ENCODE measurements around the gene LPCAT1. TPM values are rescaled to one million over a fixed set of nuclear protein-coding genes. Genes with fewer than 3 reads are reported as not detected.

Gene LPCAT1
- total and polyA plus RNA-seq, 2 of the 4 experiments (the other 2 are of a cell fraction) = 17.7 to 33.6 TPM

DNA sequence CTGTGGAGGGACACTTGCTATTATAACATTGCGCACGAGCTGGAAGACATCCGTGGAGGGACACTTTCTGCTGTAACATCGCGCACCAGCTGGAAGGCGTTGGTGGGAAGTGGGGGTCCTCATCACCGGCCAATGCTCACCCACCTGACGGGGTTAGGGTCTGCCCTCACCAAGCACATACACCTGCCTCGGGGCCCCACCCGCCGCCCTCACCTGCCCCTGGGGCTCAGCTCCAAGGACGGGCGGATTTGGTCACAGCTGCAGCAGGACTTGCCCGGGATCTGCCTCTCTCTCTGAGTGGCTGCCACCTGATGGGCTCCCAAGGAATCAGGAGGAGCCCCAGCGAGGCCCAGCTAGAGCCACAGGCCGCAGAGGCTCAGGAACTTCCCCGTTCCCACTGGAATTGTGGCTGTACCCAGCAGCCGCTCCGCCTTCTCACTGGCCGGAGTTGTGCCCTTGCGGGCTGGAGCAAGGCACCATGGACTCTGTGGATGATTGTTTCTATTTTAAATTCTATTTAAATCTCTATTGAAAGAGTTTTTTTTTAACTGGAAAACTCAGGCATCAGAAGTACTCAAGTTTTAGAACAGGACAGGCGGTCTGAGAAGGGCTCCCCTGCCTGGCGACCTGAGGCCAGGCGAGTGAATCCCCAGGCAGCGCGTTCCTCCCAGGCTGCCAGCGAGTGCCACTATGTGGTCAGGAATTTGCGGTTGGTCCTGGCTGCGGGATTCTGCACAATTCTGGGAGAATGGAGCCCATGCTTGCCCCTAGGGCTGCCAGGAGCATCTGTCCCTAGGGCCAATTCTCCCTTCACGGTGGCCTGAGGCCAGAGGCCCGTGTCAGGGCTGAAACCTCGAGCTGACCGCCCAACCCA lies 39.7 kb downstream of the LPCAT1 start:
- no peak overlapping the region for H3K4ac ChIP-seq (ENCODE audit: low read depth, low read length)
- no peak for TF ChIP-seq BHLHE40 (IDR thresholded peaks at IDR 0.05; ENCODE audit: low read depth, low read length)
- no peak for TF ChIP-seq SMC3 (IDR thresholded peaks at IDR 0.05; ENCODE audit: low read depth, low read length)
- no peak for TF ChIP-seq POLR2A (IDR thresholded peaks at IDR 0.05; ENCODE audit: low read depth, low read length)
- no peak for TF ChIP-seq RCOR1 (IDR thresholded peaks at IDR 0.05; ENCODE audit: insufficient replicate concordance, low read length)
- no peak for TF ChIP-seq CHD1 (IDR thresholded peaks at IDR 0.05; ENCODE audit: low read depth, low read length)
- TF ChIP-seq CEBPB (IDR thresholded peaks at IDR 0.05; ENCODE audit: low read depth, low read length) = no peak
- no peak for TF ChIP-seq MAFK (IDR thresholded peaks at IDR 0.05; ENCODE audit: low read depth, low read length)
- TF ChIP-seq RAD21 (IDR thresholded peaks at IDR 0.05; ENCODE audit: low read length) = no peak
- no peak for TF ChIP-seq MAZ (IDR thresholded peaks at IDR 0.05; ENCODE audit: borderline replicate concordance, low read depth, low read length)
- TF ChIP-seq NFE2L2 (IDR thresholded peaks at IDR 0.05; ENCODE audit: low read depth, low read length) = no peak
- TF ChIP-seq MXI1 (IDR thresholded peaks at IDR 0.05; ENCODE audit: borderline replicate concordance, low read depth, low read length) = no peak
- TF ChIP-seq RFX5 (IDR thresholded peaks at IDR 0.05; ENCODE audit: low read depth, low read length) = no peak
- TF ChIP-seq, protein P1, sequence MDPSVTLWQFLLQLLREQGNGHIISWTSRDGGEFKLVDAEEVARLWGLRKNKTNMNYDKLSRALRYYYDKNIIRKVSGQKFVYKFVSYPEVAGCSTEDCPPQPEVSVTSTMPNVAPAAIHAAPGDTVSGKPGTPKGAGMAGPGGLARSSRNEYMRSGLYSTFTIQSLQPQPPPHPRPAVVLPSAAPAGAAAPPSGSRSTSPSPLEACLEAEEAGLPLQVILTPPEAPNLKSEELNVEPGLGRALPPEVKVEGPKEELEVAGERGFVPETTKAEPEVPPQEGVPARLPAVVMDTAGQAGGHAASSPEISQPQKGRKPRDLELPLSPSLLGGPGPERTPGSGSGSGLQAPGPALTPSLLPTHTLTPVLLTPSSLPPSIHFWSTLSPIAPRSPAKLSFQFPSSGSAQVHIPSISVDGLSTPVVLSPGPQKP (IDR thresholded peaks at IDR 0.05; ENCODE audit: borderline replicate concordance, low read depth, low read length) = no peak
- TF ChIP-seq, protein P2, sequence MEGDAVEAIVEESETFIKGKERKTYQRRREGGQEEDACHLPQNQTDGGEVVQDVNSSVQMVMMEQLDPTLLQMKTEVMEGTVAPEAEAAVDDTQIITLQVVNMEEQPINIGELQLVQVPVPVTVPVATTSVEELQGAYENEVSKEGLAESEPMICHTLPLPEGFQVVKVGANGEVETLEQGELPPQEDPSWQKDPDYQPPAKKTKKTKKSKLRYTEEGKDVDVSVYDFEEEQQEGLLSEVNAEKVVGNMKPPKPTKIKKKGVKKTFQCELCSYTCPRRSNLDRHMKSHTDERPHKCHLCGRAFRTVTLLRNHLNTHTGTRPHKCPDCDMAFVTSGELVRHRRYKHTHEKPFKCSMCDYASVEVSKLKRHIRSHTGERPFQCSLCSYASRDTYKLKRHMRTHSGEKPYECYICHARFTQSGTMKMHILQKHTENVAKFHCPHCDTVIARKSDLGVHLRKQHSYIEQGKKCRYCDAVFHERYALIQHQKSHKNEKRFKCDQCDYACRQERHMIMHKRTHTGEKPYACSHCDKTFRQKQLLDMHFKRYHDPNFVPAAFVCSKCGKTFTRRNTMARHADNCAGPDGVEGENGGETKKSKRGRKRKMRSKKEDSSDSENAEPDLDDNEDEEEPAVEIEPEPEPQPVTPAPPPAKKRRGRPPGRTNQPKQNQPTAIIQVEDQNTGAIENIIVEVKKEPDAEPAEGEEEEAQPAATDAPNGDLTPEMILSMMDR (conservative IDR thresholded peaks at IDR 0.05; ENCODE audit: low read depth, low read length) = no peak
- TF ChIP-seq, protein P3, sequence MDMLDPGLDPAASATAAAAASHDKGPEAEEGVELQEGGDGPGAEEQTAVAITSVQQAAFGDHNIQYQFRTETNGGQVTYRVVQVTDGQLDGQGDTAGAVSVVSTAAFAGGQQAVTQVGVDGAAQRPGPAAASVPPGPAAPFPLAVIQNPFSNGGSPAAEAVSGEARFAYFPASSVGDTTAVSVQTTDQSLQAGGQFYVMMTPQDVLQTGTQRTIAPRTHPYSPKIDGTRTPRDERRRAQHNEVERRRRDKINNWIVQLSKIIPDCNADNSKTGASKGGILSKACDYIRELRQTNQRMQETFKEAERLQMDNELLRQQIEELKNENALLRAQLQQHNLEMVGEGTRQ (IDR thresholded peaks at IDR 0.05; ENCODE audit: low read depth, low read length) = no peak
- intact Hi-C loops (cut with micrococcal nuclease) (no loop called here), dilution Hi-C loops (cut with HindIII; ENCODE audit: low sequenced_read_pairs, unreplicated experiment) (no loop called here), in situ Hi-C loops (cut with MboI; ENCODE audit: low sequenced_read_pairs) (loop anchor here (10.0 kb wide), 1 partner anchor 161 kb away; no protein-coding TSS in a partner anchor)
- WGBS, 2 experiments (ENCODE audit: extremely low coverage in 2 of 2, insufficient read length in 1 of 2) = 95% methylated on average over 12 of the region's 33 CpGs; no CpG with 5 or more reads in 1 of the 2 experiments
- no peak overlapping the region for H4K5ac ChIP-seq (ENCODE audit: low read depth, low read length)
- no peak overlapping the region for H2BK5ac ChIP-seq (ENCODE audit: low read depth, low read length, poor library complexity, severe bottlenecking)
- no peaks in the 10 kb centered on the region for H3K9me3 ChIP-seq (ENCODE audit: control insufficient read depth, insufficient read depth, low read length)
- H2BK120ac ChIP-seq (ENCODE audit: low read depth, low read length) = no peak overlapping the region
- no peak for ATAC-seq (ENCODE audit: low read depth)
- ChIA-PET CTCF (no interaction called here), POLR2A (ENCODE audit: unreplicated experiment) (no interaction called here)
- H3K18ac ChIP-seq (ENCODE audit: low read depth, low read length) = no peak overlapping the region
- H3K4me3 ChIP-seq (ENCODE audit: insufficient read depth, low read depth, low read length) = no peak overlapping the region
- no peak overlapping the region for H3K23ac ChIP-seq (ENCODE audit: low read depth, low read length)
- peaks cover 5% of the 10 kb centered on the region; the same call in 1 of the 2 replicates for H3K9me1 ChIP-seq (ENCODE audit: insufficient read depth, low read length)
- peaks cover 3% of the 10 kb centered on the region; the same call in 1 of the 2 replicates for H3K4me1 ChIP-seq (ENCODE audit: control insufficient read depth, insufficient read depth, low read length)
- H2BK20ac ChIP-seq (ENCODE audit: low read depth, low read length) = no peak overlapping the region
- no peak overlapping the region for H4K91ac ChIP-seq (ENCODE audit: insufficient read depth, low read depth, low read length)
- no peak for DNase-seq
- no peak overlapping the region for H3K9ac ChIP-seq (ENCODE audit: low read depth, low read length)
- no peak overlapping the region for H3K4me2 ChIP-seq (ENCODE audit: low read depth, low read length)
- H2BK15ac ChIP-seq (ENCODE audit: low read depth, low read length) = no peak overlapping the region
- no peak overlapping the region for H3K56ac ChIP-seq (ENCODE audit: extremely low read depth, insufficient read depth, low read length)
- H3K27ac ChIP-seq (ENCODE audit: insufficient read depth, low read length) = no peak overlapping the region
- no peak overlapping the region for H2AK9ac ChIP-seq (replicated peaks; ENCODE audit: low read depth, low read length, poor library complexity)
- H3K36me3 ChIP-seq (ENCODE audit: control insufficient read depth, insufficient read depth, low read length) = peaks cover 62% of the 10 kb centered on the region
- no TSS peak for BruUV-seq (replicated peaks)
- H3K27me3 ChIP-seq (ENCODE audit: control insufficient read depth, insufficient read depth, low read length) = no peaks in the 10 kb centered on the region
- H3K79me1 ChIP-seq (ENCODE audit: low read depth in 1 of 2, low read length in 2 of 2) = peaks cover 10 to 11% of the 10 kb centered on the region in 2 experiments
- no peak overlapping the region for H2AK5ac ChIP-seq (ENCODE audit: low read depth, low read length)
- H4K20me1 ChIP-seq (ENCODE audit: insufficient read depth, low read length) = peaks cover 31% of the 10 kb centered on the region
- no peak overlapping the region for H4K8ac ChIP-seq (ENCODE audit: low read depth in 2 of 2, low read length in 2 of 2)
- no peak overlapping the region for H2AFZ ChIP-seq (replicated peaks; ENCODE audit: low read length, poor library complexity)
- no peak overlapping the region for H3K14ac ChIP-seq (replicated peaks; ENCODE audit: low read depth, low read length)

All from IMR-90 (cell line).